Gastrocnemius medialis (tissue), 4 donors: ENCODE results near the gene FAM3D. TPM values are rescaled to one million over a fixed set of nuclear protein-coding genes. Genes with fewer than 3 reads are reported as not detected.

ENCODE experiments used
- ATAC-seq, 2 donors: fragments of 150-250 bp; one replicate each; pipeline ENCODE4 v1.9.1; 2016
- DNase-seq, 2 donors: peaks; one replicate each; pipeline ENCODE4 v3.0.0-alpha.2; 2019
- H3K27ac ChIP-seq, 4 donors: fragments of 200-600 bp; sonication (generic); 1 replicate in 1 of 4; 2 replicates in 3 of 4; pipeline ENCODE4 v1.5.1; 2016 to 2018; ENCODE audit warnings: mild to moderate bottlenecking in 2 of 4, moderate library complexity in 1 of 4
- H3K27me3 ChIP-seq, 3 donors: fragments of 200-600 bp; sonication (generic) in 2 of 3; 1 replicate in 1 of 3; 2 replicates in 2 of 3; pipeline versions ENCODE4 v1.5.1 to v1.6.0; 2016 to 2019; ENCODE audit warnings: mild to moderate bottlenecking in 1 of 3, moderate library complexity in 1 of 3
- H3K36me3 ChIP-seq, 2 donors: fragments of 200-600 bp; sonication (generic) in 1 of 2; one replicate each; pipeline ENCODE4 v1.5.1; 2017 to 2018
- H3K4me1 ChIP-seq, 2 donors: fragments of 200-600 bp; sonication (generic) in 1 of 2; one replicate each; pipeline ENCODE4 v1.5.1; 2016 to 2017; ENCODE audit warnings: mild to moderate bottlenecking in 2 of 2
- H3K4me3 ChIP-seq, 4 donors: fragments of 200-600 bp; sonication (generic) in 3 of 4; 1 replicate in 1 of 4; 2 replicates in 3 of 4; pipeline ENCODE4 v1.5.1; 2016 to 2019; ENCODE audit warnings: mild to moderate bottlenecking in 2 of 4
- H3K9me3 ChIP-seq, 3 donors: fragments of 200-600 bp; sonication (generic) in 2 of 3; 1 replicate in 1 of 3; 2 replicates in 2 of 3; pipeline ENCODE4 v1.5.1; 2016 to 2019
- CTCF ChIP-seq, 5 experiments: fragments of 450-650 bp in 3 of 5; fragments of 200-600 bp in 2 of 5; sonication (generic) in 2 of 5; IDR thresholded peaks in 4 of 5; conservative IDR thresholded peaks in 1 of 5; 1 replicate in 4 of 5; 2 replicates in 1 of 5; pipeline ENCODE4 v1.5.1; 2016 to 2019; ENCODE audit warnings: antibody characterized with exemption in 5 of 5, mild to moderate bottlenecking in 3 of 5, moderate library complexity in 3 of 5
- POLR2A ChIP-seq, 2 donors: fragments of 450-650 bp; IDR thresholded peaks; one replicate each; pipeline ENCODE4 v1.6.1; 2017; ENCODE audit warnings: antibody characterized with exemption in 2 of 2, mild to moderate bottlenecking in 2 of 2, moderate library complexity in 2 of 2
- in situ Hi-C, 4 donors: fragments of 200-750 bp; cut with MboI; loops; one replicate each; pipeline versions ENCODE4 v1.15.0 to v1.8.0; 2017; ENCODE audit warnings: low sequenced_read_pairs in 4 of 4
- intact Hi-C: fragments of 100-400 bp; cut with DNase I; formaldehyde crosslinking; loops from one replicate; pipeline ENCODE4 v1.15.1; 2023; ENCODE audit warnings: low total_unique reads
- total RNA-seq, 4 donors: library from RNA; depleted of rRNA; stranded (reverse); fragments of >200 nt; gene quantifications; one replicate each; pipeline versions ENCODE4 v1.1.0 to v1.2.3, GENCODE V29; 2016

Gene FAM3D
- total RNA-seq, 4 donors from 2014 or later, result 0.83 TPM; not detected in 3

GRCh38 chr3:58625196-58625824, 41.3 kb downstream of the FAM3D start:
- no peaks in the 10 kb centered on the region for H3K9me3 ChIP-seq
- no peak for ATAC-seq
- H3K4me3 ChIP-seq, result no peak overlapping the region
- H3K27me3 ChIP-seq, result no peaks in the 10 kb centered on the region
- no peaks in the 10 kb centered on the region for H3K36me3 ChIP-seq
- no peak for DNase-seq
- in situ Hi-C loops (loop anchor here in 3 of 4 donors (5.0 to 25.0 kb wide), 3 partner anchors 53 to 1237 kb away; no protein-coding TSS in a partner anchor), intact Hi-C loops (loop anchor here (5.0 kb wide), 1 partner anchor 38 kb away; no protein-coding TSS in a partner anchor)
- peaks cover 26 to 33% of the 10 kb centered on the region in 2 donors for H3K4me1 ChIP-seq
- no peak for TF ChIP-seq CTCF (IDR thresholded peaks at IDR 0.05 in 4 of 5, conservative IDR thresholded peaks at IDR 0.05 in 1 of 5)
- TF ChIP-seq POLR2A (IDR thresholded peaks at IDR 0.05), result no peak
- no peak overlapping the region for H3K27ac ChIP-seq

- intact Hi-C loops, result no loop called here
- Histone ChIP-seq H3K9me3 (no peaks in the 10 kb centered on the region), H3K27me3 (no peaks in the 10 kb centered on the region), H3K27ac (no peak overlapping the region), H3K36me3 (no peaks in the 10 kb centered on the region), H3K4me3 (no peak overlapping the region), H3K4me1 (peaks cover 18 to 25% of the 10 kb centered on the region in 2 donors)
- ATAC-seq, result no peak
- in situ Hi-C loops, result loop anchor here in 1 of 4 donors (5.0 kb wide), 1 partner anchor 47 kb away; the partner anchor contains the start of gene FAM107A
- TF ChIP-seq CTCF (IDR thresholded peaks at IDR 0.05 in 4 of 5, conservative IDR thresholded peaks at IDR 0.05 in 1 of 5) (no peak), POLR2A (IDR thresholded peaks at IDR 0.05) (no peak)
- no peak for DNase-seq
Observed at GRCh38 chr3:58624550-58624949, 42.0 kb downstream of the FAM3D start.

GRCh38 chr3:58623961-58624360, 42.6 kb downstream of the FAM3D start:
- Histone ChIP-seq H3K9me3 (no peaks in the 10 kb centered on the region), H3K4me3 (no peak overlapping the region), H3K4me1 (peaks cover 16 to 19% of the 10 kb centered on the region in 2 donors), H3K27me3 (no peaks in the 10 kb centered on the region), H3K27ac (no peak overlapping the region), H3K36me3 (no peaks in the 10 kb centered on the region)
- TF ChIP-seq CTCF (IDR thresholded peaks at IDR 0.05 in 4 of 5, conservative IDR thresholded peaks at IDR 0.05 in 1 of 5) (no peak), POLR2A (IDR thresholded peaks at IDR 0.05) (no peak)
- intact Hi-C loops (no loop called here), in situ Hi-C loops (loop anchor here in 1 of 4 donors (5.0 kb wide), 1 partner anchor 47 kb away; the partner anchor contains the start of gene FAM107A)
- ATAC-seq (no peak), DNase-seq (no peak)

GRCh38 chr3:58623478-58623877, 43.1 kb downstream of the FAM3D start:
- no peaks in the 10 kb centered on the region for H3K36me3 ChIP-seq
- intact Hi-C loops (no loop called here), in situ Hi-C loops (loop anchor here in 1 of 4 donors (5.0 kb wide), 1 partner anchor 46 kb away; the partner anchor contains the start of gene FAM107A)
- no peak overlapping the region for H3K27ac ChIP-seq
- no peak for DNase-seq
- no peak for TF ChIP-seq CTCF (IDR thresholded peaks at IDR 0.05 in 4 of 5, conservative IDR thresholded peaks at IDR 0.05 in 1 of 5)
- H3K27me3 ChIP-seq, result no peaks in the 10 kb centered on the region
- no peak overlapping the region for H3K4me3 ChIP-seq
- peaks cover 12 to 15% of the 10 kb centered on the region in 2 donors for H3K4me1 ChIP-seq
- no peak for ATAC-seq
- H3K9me3 ChIP-seq, result no peaks in the 10 kb centered on the region
